HG03135 (cell line): ENCODE data around the gene CCDC9B.

Experiments
- ATAC-seq: cut with Tn5 transposase; IDR thresholded peaks from one replicate; pipeline ENCODE4 v1.9.1; 2021; ENCODE audit warnings: mild to moderate bottlenecking, moderate library complexity; ENCODE audit not compliant: unreplicated experiment

The CCDC9B gene

DNA sequence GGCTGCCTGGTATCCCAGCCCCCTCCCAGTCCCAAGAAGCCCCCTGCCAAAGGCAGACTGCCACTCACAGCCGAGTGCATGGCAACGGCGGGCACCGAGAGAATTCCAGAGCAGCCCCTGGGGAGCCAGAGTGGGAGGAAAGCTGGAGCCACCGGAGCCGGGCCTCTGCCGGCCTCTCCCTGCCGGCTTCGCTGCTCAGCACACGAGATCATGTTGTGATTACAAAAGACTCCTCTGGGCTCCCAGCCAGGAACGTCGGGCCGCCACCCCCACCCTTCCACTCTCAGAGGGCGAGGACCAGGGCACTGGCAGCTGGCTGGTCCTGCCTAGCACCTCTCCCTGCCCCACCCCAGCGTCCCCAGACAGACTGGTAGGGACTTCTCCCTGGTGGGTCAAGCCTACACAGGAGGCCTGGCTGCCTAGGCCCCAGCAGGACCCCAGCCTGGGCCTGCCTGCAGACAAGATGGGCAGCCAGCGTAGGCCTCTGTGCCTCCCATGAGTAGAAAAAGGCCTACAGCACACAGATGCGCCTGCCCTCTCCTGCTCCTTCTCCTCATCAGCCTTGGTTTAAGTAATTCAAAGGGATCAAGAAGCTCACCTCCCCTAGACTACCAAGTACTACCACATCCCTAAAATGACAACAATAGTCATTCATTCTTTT is at the start of gene CCDC9B:
TSS of gene CCDC9B (minus strand) at position 200 of the 661 bp plus-strand sequence. CDS start at position 80, 120 bp downstream.
- ATAC-seq, result no peak

DNA sequence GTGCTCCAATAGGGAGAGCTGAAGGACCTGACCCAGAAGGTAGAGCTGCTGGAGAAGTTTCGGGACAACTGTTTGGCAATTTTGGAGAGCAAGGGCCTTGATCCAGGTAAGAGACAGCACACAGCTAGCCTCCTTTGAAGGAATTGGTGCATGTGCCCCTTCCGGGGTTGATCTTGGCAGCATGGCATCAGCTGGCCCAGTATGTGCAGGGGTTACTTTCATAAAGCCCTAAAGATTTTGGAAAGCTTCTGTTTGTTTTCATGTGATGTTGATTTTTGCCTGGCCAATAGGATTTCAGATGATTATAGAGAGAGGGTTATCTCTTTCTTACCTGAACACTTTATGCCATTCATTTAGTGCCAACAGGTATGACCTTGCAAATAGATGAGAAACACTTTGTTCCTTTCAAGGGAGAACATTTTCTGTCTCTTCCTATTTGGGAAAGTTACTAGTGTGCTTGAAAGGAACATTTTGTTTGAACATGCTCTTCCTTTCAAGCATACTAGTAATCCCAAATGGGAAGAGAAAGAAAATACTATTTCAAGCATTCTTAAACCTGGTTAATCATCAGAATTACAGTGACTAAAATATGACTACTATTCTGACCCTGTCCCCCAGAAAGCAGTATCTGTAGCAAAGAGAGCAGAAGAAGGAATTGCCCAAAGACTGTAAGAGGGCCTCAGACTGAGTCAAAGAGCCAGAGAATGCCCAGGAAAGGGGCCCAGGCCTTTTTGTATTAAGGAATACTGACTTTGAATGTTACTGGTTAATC is 49.3 kb upstream of the CCDC9B start:
- no peak for ATAC-seq

DNA sequence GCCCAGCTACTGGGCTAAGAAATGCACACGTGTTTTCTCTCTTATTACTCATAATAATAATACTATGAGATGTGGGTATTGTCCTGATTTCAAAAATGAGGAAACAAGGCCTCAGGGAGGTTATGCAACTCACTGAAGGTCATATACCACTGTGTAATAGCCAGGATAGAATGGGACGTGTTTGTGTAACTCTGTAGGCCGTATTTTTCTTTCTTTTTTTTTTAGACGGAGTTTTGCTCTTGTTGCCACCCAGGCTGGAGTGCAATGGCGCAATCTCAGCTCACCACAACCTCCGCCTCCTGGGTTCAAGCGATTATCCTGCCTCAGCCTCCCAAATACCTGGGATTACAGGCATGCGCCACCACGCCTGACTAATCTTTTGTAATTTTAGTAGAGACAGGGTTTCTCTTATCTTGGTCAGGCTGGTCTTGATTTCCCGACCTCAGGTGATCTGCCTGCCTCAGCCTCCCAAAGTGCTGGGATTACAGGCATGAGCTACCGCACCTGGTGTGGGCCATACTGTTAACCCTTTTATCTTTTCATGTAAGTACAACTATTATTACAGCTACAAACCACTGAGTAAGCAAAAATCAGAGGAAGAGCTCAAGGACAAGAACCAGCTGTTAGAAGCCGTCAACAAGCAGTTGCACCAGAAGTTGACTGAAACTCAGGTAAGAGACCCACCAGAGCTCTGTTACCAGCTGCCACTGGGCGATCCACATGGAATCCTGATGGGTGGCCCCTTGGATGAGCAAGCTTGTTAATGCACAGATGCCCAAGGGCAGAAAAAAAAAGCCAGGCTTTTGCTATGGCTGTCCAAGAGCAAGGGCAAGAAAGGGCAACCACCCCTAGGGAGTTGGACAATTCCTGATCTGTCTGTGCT is 48.4 kb upstream of the CCDC9B start:
- ATAC-seq, result no peak

DNA sequence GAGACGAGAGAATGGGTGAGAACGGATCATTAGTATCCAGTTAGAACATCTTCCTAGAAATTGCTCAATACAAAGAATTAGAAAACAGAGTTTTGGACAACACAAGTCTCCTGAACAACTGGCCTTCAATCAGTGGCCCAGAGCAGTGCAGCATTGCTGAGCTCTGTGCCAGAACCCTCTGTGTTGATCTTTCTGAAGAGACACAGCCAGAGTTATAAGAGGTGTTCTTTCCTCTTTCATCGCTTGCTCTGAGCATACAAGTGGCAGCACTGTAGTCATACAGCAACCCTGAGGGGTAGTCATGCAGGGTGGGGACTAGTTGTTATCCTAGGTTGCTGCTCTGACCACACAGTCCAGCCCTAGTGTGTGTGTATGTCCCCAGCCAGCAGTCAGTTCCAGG is 45.7 kb upstream of the CCDC9B start:
- ATAC-seq, result no peak

DNA sequence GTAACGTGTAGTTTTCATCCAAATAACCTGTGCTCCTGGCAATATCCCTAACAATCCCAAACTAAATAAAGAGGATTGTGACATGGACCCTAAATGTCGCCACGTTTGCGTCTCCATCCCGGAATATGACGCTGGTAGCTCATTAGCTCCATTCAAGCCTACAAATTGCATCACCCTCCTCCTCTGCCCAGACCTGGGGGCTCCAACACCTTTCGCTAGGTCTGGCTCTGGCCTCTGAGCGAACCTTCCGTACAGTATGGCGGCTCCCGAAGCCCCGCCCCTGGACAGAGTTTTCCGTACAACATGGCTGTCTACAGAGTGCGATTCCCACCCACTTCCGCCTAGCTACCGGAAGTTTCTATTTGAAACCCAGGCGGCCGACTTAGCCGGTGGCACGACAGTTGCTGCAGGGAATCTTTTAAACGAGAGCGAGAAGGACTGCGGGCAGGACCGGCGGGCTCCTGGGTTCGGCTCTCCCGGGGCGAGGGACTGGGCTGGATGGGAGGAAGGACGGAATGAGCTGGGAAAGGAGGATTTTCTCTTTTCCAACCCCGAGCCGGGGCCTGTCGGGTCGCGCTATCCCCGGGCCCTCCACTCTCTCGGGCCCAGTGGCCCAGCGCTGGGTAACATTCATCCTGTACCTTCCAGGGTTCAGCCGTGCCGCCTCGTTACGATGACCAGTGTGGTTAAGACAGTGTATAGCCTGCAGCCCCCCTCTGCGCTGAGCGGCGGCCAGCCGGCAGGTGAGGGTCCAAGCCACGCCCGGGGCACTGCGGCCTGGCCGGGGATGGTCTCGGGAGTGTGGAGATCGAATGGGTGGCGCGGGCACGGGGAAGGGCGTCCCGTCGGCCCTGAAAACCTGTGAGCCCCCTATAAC is 42.1 kb upstream of the CCDC9B start, which contains the start of gene KNSTRN:
TSS of gene KNSTRN (plus strand) at position 142 of the 877 bp plus-strand sequence. CDS start at position 257, 115 bp downstream.
- peak; percentile 94 for ATAC-seq

DNA sequence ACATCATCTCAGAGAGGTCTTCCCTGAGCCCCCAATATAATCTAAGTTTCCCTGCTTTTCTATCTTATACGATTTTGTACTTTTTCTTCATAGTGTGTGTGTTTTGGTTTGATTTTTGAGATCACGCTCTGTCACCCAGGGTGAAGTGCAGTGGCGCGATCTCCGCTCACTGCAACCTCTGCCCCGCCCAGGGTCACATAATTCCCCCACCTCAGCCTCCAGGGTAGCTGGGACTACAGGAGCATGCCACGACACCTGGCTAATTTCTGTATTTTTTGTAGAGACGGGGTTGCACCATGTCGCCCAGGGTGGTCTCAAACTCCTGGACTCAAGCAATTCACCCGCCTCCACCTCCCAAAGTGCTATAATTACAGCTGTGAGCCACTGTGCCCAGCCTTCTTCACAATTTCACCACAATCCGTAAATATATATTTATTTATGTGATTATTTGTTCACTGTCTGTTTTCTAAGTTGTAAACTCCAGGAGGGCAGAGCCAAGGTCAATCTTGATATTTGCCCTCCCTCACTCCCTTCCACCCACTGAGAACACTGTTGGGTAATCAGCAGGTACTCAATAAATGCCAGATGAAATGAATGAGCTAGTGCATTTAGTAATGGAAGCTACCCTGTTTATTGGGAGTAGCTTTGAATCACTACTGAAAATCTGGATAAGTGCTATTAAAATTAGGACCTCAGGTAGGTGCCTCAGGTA is 41.2 kb upstream of the CCDC9B start:
- no peak for ATAC-seq

DNA sequence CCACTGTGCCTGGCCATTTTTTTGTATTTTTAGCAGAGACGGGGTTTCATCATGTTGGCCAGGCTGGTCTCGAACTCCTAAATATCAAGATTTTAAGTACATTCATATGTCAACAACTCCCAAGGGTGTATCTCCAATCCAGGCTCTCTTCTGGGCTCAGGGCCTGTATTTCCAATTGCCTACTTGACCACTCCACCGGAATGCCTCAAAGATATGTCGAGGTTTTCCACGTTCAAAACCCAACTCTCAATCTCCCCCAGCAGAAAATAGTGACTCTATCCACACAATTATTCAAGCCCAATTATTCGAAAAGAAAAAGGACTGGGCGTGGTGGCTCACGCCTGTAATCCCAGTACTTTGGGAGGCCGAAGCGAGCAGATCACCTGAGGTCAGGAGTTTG is 39.9 kb upstream of the CCDC9B start:
- no peak for ATAC-seq

DNA sequence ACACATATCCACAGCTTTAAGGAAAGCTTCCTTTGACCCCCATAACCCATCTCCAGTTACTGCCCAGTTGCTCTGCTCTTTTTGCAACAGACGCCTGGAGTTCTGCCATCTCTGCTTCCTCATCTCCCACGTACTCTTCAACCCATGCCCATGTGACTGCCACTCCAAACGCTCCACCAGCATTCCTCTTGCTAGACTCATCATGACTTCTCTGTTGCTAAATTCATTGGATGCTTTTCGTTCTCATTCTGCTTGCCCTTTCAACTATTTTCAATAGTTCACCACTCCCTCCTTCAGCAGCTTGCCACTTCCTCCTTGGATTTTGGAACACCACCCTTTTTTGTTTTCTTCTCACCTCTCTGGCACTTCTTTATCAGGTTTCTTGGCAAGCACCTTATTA is 39.1 kb upstream of the CCDC9B start:
- no peak for ATAC-seq

DNA sequence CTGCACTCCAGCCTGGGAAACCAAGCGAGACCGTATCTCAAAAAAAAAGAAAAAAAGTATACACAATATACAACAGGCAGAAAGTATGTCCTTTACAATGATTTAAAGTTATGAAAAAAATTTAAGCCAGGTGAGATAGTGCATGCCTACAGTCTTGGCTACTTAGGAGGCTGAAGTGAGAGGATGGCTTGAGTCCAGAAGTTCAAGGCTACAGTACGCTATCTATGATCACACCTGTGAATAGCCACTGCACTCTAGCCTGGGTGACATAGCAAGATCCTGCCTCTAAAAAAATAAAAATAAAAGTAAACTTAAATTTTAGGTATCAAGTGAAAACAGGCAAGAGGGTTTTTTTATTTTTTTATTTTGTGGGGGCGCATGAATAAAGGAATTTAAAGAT is 38.6 kb upstream of the CCDC9B start:
- ATAC-seq, result no peak

DNA sequence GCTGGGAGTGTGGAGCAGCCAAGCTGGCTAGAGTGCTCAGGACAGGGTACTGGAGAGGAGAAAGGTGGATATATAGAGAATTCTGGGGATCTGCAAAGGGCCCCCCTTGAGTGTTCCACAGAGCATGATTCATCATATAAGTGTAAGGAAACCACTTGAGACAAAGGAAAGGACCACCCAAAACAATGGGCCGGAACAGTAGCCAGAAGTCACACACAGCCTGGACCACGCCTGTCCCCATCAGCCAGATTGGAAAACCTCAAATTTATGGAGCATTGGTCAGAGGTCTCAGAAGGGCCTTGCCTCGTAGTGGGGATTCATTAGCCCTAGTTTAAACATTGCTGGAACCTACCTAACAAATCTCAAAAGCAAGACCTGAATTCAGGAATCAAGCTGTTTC is 36.9 kb upstream of the CCDC9B start:
- no peak for ATAC-seq

DNA sequence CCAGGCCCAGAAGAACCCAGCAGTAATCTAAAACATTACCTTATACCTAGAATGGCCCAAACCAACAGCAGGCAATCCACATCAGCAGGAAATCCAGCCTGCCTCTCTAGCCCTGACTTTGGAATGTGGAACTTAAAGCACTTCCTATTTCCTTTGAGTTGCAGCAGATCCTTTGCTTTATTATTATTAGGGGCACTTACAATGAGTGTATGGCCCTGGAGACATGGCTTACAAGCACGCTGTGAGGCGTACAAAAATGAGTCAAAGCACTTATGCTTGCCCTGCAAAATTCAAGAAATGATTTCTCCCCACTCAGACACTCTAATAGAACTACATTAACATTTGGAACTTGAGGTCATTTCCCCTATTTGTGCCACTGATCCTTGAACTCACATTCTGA is 32.2 kb upstream of the CCDC9B start:
- ATAC-seq, result no peak

DNA sequence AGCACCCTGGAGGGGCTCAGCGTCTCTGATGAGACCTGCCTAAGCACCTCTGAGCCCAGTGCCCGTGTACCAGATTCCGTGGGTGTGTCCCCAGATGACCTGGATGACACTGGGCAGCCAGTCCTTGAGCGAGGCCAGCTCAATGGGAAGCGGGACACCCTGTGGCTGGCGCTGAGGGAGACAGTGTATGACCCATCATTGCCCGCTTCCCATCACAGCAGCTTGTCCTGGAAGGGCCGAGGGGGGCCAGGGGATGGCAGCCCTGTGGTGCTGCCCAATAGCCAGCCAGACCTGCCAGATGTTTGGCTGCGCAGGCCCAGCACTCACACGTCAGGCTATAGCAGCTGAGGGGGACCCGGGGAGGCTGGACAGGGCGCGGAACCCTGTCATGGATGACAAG is 29.2 kb upstream of the CCDC9B start:
- ATAC-seq, result no peak

DNA sequence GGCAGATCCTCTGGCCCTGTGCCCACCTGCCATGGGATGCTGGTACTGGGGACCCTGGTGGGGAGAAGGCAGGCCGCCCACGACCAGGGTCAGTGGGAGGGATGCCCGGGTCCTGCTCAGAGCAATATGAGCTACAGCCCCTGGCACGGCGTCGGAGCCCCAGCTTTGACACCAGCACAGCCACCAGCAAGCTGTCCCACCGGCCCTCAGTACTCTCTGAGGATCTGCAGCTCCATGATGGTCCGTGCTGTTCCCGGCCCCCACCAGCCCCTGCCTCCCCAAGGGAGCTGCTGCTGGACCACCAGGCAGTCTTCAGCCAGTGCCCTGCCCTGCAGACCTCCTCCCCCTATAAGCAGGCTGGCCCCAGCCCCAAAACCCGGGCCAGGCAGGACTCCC is 28.7 kb upstream of the CCDC9B start:
- ATAC-seq, result no peak

DNA sequence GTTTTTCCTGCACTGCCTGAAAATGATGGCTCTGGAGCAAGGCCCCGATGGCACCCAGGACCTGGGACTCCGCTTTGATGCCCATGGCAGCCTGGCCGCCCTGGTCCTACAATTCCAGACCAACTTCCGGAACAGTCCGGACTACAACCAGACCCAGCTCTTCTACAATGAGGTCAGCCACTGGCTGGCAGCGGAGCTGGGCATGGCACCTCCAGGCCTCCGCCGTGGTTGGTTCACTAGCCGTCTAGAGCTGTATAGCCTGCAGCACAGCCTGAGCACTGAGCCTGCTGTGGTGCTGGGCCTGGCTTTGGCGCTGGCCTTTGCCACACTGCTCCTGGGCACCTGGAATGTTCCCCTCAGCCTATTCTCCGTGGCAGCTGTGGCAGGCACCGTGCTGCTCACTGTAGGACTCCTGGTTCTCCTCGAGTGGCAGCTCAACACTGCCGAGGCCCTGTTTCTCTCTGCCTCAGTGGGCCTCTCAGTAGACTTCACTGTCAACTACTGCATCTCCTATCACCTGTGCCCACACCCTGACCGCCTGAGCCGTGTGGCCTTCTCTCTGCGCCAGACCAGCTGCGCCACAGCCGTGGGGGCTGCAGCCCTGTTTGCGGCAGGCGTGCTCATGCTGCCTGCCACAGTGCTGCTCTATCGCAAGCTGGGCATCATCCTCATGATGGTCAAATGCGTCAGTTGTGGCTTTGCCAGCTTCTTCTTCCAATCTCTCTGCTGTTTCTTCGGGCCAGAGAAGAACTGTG is 28.2 kb upstream of the CCDC9B start:
- no peak for ATAC-seq

DNA sequence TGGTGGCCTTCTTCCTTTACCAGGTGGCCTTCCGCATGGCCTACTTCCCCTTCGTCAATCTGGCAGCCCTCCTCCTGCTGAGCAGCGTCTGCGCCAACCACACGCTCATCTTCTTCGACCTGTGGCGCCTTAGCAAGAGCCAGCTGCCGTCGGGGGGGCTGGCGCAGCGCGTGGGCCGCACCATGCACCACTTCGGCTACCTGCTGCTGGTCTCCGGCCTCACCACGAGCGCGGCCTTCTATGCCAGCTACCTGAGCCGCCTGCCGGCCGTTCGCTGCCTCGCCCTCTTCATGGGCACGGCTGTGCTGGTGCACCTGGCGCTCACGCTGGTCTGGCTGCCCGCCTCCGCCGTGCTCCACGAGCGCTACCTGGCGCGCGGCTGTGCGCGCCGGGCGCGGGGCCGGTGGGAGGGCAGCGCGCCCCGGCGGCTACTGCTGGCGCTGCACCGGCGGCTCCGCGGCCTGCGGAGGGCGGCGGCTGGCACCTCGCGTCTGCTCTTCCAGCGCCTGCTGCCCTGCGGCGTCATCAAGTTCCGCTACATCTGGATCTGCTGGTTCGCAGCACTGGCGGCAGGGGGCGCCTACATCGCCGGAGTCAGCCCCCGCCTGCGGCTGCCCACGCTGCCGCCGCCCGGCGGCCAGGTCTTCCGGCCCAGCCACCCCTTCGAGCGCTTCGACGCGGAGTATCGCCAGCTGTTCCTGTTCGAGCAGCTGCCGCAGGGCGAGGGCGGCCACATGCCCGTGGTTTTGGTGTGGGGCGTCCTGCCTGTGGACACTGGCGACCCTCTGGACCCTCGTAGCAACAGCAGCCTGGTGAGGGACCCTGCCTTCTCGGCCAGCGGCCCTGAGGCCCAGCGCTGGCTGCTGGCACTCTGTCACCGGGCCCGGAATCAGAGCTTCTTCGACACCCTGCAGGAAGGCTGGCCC is 27.2 kb upstream of the CCDC9B start:
- ATAC-seq, result peak; percentile 88

DNA sequence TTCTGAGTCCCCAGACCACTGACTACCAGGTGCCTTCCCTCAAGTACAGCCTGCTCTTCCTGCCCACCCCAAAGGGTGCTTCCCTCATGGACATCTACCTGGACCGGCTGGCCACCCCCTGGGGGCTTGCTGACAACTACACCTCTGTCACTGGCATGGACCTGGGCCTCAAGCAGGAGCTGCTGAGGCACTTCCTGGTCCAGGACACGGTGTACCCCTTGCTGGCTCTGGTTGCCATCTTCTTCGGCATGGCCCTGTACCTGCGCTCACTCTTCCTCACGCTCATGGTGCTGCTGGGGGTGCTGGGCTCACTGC is 26.6 kb upstream of the CCDC9B start:
- ATAC-seq, result no peak

DNA sequence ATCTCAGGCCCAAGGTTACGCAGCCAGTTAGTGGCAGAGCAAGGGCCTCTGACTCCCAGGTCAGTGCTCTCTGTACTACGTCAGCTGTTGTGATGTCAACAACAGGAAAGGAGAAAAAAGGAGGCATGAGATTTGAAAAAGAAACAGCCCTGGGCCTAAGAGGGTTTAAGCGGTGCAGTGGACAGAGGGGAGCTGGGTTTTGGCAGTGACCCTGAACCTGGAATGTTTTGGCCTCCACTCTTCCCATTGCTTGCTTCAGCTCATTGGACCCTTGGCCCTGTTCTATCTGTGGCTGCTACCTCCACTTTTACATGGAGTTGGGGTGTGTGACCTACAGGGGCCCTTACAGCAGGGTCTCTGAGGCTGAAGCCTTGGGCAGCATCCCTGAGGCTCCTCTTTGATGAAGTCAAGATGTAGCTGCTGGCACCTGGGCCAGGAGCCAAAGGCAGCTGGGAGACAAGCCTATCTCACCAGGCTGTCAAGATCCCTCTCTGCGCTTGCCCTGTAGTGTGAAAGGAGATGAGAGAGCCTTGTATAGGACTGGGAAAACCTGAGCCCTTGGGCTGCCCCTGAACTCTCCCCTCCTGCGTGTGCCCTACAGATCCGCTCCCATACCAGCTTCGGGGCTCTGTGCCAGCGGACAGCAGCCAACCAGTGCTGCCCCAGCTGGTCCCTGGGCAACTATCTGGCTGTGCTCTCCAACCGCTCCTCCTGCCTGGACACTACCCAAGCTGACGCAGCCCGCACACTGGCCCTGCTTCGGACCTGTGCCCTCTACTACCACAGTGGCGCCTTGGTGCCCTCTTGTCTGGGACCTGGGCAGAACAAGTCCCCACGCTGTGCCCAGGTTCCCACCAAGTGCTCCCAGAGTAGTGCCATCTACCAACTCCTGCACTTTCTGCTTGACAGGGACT is 26.0 kb upstream of the CCDC9B start:
- ATAC-seq, result no peak
